Activated CD4-positive, alpha-beta memory T cell treated with anti-CD3 and anti-CD28 coated beads, Interleukin-2, amount 10 ng/mL, durations not matched to agents 7 days and 5 days (primary cell): Measurements from ENCODE around the gene POLR3A. TPM values are rescaled to one million over a fixed set of nuclear protein-coding genes. Genes with fewer than 3 reads are reported as not detected.

Experiments used
- CTCF ChIA-PET: fragments of 350-600 bp; sonication (Branson Sonifier 250); formaldehyde crosslinking; loops from one replicate; lab custom pipeline; 2021; ENCODE audit warnings: antibody characterized with exemption, inconsistent platforms; lab: Charles Lee
- POLR2A ChIA-PET: fragments of 350-600 bp; sonication (Branson Sonifier 250); formaldehyde crosslinking; loops from one replicate; lab custom pipeline; 2021; ENCODE audit warnings: antibody characterized with exemption; lab: Charles Lee
- DNase-seq: peaks from one replicate; pipeline ENCODE4 v3.0.0-alpha.2; 2020
- H3K27ac Mint-ChIP-seq: one replicate; pipeline ENCODE4 v1.8.0; 2021; ENCODE audit warnings: mild to moderate bottlenecking, mixed read lengths
- H3K27me3 Mint-ChIP-seq: one replicate; pipeline ENCODE4 v1.8.0; 2021; ENCODE audit warnings: mixed read lengths
- H3K36me3 Mint-ChIP-seq: one replicate; pipeline ENCODE4 v1.8.0; 2021; ENCODE audit warnings: low read depth, mixed read lengths
- H3K4me1 Mint-ChIP-seq: one replicate; pipeline ENCODE4 v1.8.0; 2021; ENCODE audit warnings: mixed read lengths
- H3K4me3 Mint-ChIP-seq: one replicate; pipeline ENCODE4 v1.8.0; 2021; ENCODE audit warnings: mild to moderate bottlenecking, mixed read lengths
- H3K9me3 Mint-ChIP-seq: one replicate; pipeline ENCODE4 v1.8.0; 2021; ENCODE audit warnings: mixed read lengths
- total RNA-seq, 2 experiments: library from RNA; stranded (reverse); gene quantifications; one replicate each; pipeline ENCODE4 v1.2.3, GENCODE V29; 2021

The POLR3A gene
- total RNA-seq, 2 experiments from 2014 or later = 16.6 to 16.8 TPM

GRCh38 chr10:77920495-77920894 lies 108.8 kb downstream of the POLR3A start:
- Mint-ChIP-seq H3K4me1 (peaks cover 5% of the 10 kb centered on the region), H3K27ac (no peak overlapping the region), H3K36me3 (no peaks in the 10 kb centered on the region), H3K4me3 (no peak overlapping the region), H3K9me3 (no peaks in the 10 kb centered on the region), H3K27me3 (peaks cover 16% of the 10 kb centered on the region)
- CTCF ChIA-PET = no interaction called here
- no peak for DNase-seq
- POLR2A ChIA-PET = no interaction called here

DNA sequence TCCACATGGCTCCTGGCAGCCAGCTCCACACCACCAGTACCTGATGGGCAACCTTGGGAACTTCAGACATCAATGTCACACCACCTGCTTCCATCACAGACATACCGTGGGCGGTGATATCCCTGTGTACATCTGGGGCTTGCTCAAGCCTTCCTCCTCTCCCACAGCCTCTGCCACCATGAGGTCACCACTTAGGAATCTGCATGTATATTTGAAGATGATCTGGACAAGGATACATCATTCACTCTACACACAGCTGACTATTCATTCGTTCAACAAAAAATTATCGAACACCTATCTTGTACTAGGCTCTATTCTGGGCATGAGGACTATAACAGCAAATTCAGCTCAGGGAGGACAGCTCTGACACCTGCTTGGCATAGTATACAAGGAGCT lies 109.6 kb downstream of the POLR3A start:
- Mint-ChIP-seq H3K27me3 (peaks cover 9% of the 10 kb centered on the region), H3K36me3 (no peaks in the 10 kb centered on the region), H3K27ac (no peak overlapping the region), H3K9me3 (no peaks in the 10 kb centered on the region), H3K4me1 (no peaks in the 10 kb centered on the region), H3K4me3 (no peak overlapping the region)
- POLR2A ChIA-PET = no interaction called here
- no peak for DNase-seq
- CTCF ChIA-PET = no interaction called here

Other genes with a start within 250 kb of the POLR3A start
- 1 to 10 TPM; 9.6 to 9.9 TPM for gene DLG5, start 102.8 kb downstream of the POLR3A start, total RNA-seq
- 1,000 to 10,000 TPM; 1,304 to 1,323 TPM for gene RPS24, start 4.3 kb upstream of the POLR3A start, total RNA-seq